ENCODE data around the gene BRI3. TPM values are rescaled to one million over a fixed set of nuclear protein-coding genes. Genes with fewer than 3 reads are reported as not detected.

The BRI3 gene
- total and polyA plus RNA-seq, 2 of the 8 experiments (the other 6 are each of a cell fraction or from before 2014, with no cell fraction given), result 77.5 to 93.4 TPM

- H2BK5ac ChIP-seq (ENCODE audit: low read depth, low read length), result no peak overlapping the region
- CTCF ChIA-PET (ENCODE audit: partially characterized antibody), result interaction anchor here (0.6 kb wide), 1 partner anchor 138 kb away, joined by 3 read pairs; no protein-coding TSS in a partner anchor
- no peaks in the 10 kb centered on the region for H3K27me3 ChIP-seq (replicated peaks in 1 of 4; ENCODE audit: control insufficient read depth in 3 of 4, extremely low read depth in 1 of 4, insufficient read depth in 3 of 4, low read length in 3 of 4)
- H2BK120ac ChIP-seq (replicated peaks; ENCODE audit: low read depth, low read length), result no peak overlapping the region
- no peak overlapping the region for H2BK15ac ChIP-seq (ENCODE audit: low read length)
- H3K79me1 ChIP-seq (ENCODE audit: low read depth, low read length), result no peaks in the 10 kb centered on the region; the same call in 1 of the 2 replicates
- peaks cover 0 to 4% of the 10 kb centered on the region in 2 experiments; a peak in 1 of 4 replicates for H3K79me2 ChIP-seq (ENCODE audit: control insufficient read depth in 1 of 2, insufficient read depth in 2 of 2, low read length in 2 of 2)
- no peak overlapping the region for H3K4ac ChIP-seq (replicated peaks; ENCODE audit: insufficient read length, low read depth, low read length)
- H3K4me1 ChIP-seq (replicated peaks in 1 of 4; ENCODE audit: control insufficient read depth in 3 of 4, insufficient read depth in 4 of 4, low read length in 3 of 4), result peaks cover 0 to 2% (median under 1%) of the 10 kb centered on the region in 4 experiments; a peak in 1 of 7 replicates
- no peak overlapping the region for H4K8ac ChIP-seq (ENCODE audit: extremely low read depth, insufficient read depth, low read length)
- H3K23me2 ChIP-seq (ENCODE audit: low read depth, low read length), result no peaks in the 10 kb centered on the region; the same call in 1 of the 2 replicates
- H3K23ac ChIP-seq (ENCODE audit: insufficient read length), result no peak overlapping the region
- H3K4me3 ChIP-seq (ENCODE audit: extremely low read depth in 1 of 4, insufficient read depth in 2 of 4, low read depth in 3 of 4, low read length in 4 of 4), result no peak overlapping the region
- H3K27ac ChIP-seq (ENCODE audit: low read depth, low read length), result no peak overlapping the region
- no peak overlapping the region for H2AFZ ChIP-seq (ENCODE audit: low read length)
- H4K20me1 ChIP-seq (replicated peaks in 1 of 2; ENCODE audit: control insufficient read depth in 1 of 2, insufficient read depth in 2 of 2, low read length in 2 of 2), result peaks cover 0 to 5% of the 10 kb centered on the region in 2 experiments
- WGBS, 2 experiments (ENCODE audit: extremely low coverage in 1 of 2, insufficient coverage in 1 of 2, insufficient read length in 1 of 2, insufficient replicate concordance in 2 of 2, low coverage in 1 of 2, low lambda C conversion rate in 2 of 2, missing lambda C conversion rate in 1 of 2), result 75% methylated on average over 6 of the region's 6 CpGs; no CpG with 5 or more reads in 1 of the 2 experiments
- H3K18ac ChIP-seq (ENCODE audit: extremely low read depth, low read length), result no peak overlapping the region
- no peak overlapping the region for H3K56ac ChIP-seq (replicated peaks; ENCODE audit: insufficient read length, low read depth, low read length)
- TF ChIP-seq SRF (IDR thresholded peaks at IDR 0.05; ENCODE audit: low read depth, low read length), result no peak
- no peak for TF ChIP-seq CBX5 (IDR thresholded peaks at IDR 0.05; ENCODE audit: low read depth, low read length)
- TF ChIP-seq CBX8 (IDR thresholded peaks at IDR 0.05; ENCODE audit: borderline replicate concordance, low read depth, low read length), result no peak
- TF ChIP-seq FOSL1 (IDR thresholded peaks at IDR 0.05; ENCODE audit: insufficient read depth, low read depth, low read length), result no peak
- no peak for TF ChIP-seq SIRT6 (IDR thresholded peaks at IDR 0.05; ENCODE audit: low read length)
- TF ChIP-seq GTF2F1 (IDR thresholded peaks at IDR 0.05; ENCODE audit: borderline replicate concordance, low read depth, low read length), result no peak
- TF ChIP-seq MAFK (IDR thresholded peaks at IDR 0.05; ENCODE audit: low read depth, low read length), result no peak
- TF ChIP-seq YY1 (IDR thresholded peaks at IDR 0.05; ENCODE audit: low read depth, low read length), result no peak
- H3K9me3 ChIP-seq (ENCODE audit: insufficient read depth in 2 of 2, low read depth in 1 of 2, low read length in 1 of 2), result no peaks in the 10 kb centered on the region
- no peak overlapping the region for H2AK5ac ChIP-seq (ENCODE audit: low read depth, low read length)
- FAIRE-seq (no peak), DNase-seq (ENCODE audit: low read depth in 1 of 2, low spot score in 2 of 2) (no peak)
- no peak overlapping the region for H4K5ac ChIP-seq (ENCODE audit: insufficient read length, low read depth, low read length)
- no peak overlapping the region for H4K91ac ChIP-seq (replicated peaks; ENCODE audit: insufficient read length, low read length)
- H2BK12ac ChIP-seq (ENCODE audit: low read depth, low read length), result no peak overlapping the region
- H2BK20ac ChIP-seq (ENCODE audit: low read length), result no peak overlapping the region
- POLR2A ChIA-PET (ENCODE audit: partially characterized antibody), result no interaction called here
- H3K36me3 ChIP-seq (ENCODE audit: control insufficient read depth in 2 of 4, insufficient read depth in 4 of 4, low read length in 3 of 4), result peaks cover 0 to 2% (median 0%) of the 10 kb centered on the region in 4 experiments; a peak in 4 of 8 replicates
- no peak overlapping the region for H3K14ac ChIP-seq (ENCODE audit: insufficient read length)
- H3K4me2 ChIP-seq (ENCODE audit: insufficient read depth in 1 of 2, low read depth in 2 of 2, low read length in 2 of 2), result no peak overlapping the region
- no peak overlapping the region for H3K9ac ChIP-seq (replicated peaks in 1 of 4; ENCODE audit: extremely low read depth in 1 of 4, low read depth in 3 of 4, low read length in 3 of 4)
Measured at GRCh38 chr7:98257701-98258100, 23.8 kb upstream of the BRI3 start.
